ENCODE measurements around the gene ARHGAP26. TPM values are rescaled to one million over a fixed set of nuclear protein-coding genes. Genes with fewer than 3 reads are reported as not detected.
A peak's percentile ranks its signal among the peaks of the same experiment; 100 is the strongest.

ARHGAP26 gene
- polyA plus RNA-seq, 3 donors = 26.5 to 56.8 (median 28.7) TPM

- Histone ChIP-seq H3K4me2 (replicated peaks; ENCODE audit: extremely low read depth, low read length, poor library complexity, severe bottlenecking) (peak overlapping the region; percentile 30), H3K27me3 (ENCODE audit: control insufficient read depth in 2 of 2, insufficient read depth in 2 of 2, low read length in 2 of 2) (no peaks in the 10 kb centered on the region), H2AFZ (ENCODE audit: insufficient read depth, low read depth, low read length, poor library complexity, severe bottlenecking) (no peak overlapping the region), H3K4me3 (replicated peaks in 1 of 3; ENCODE audit: low read depth in 2 of 3, low read length in 3 of 3) (peak overlapping the region in 1 of 3 experiments; percentile 35), H3K27ac (ENCODE audit: low read depth in 1 of 2, low read length in 2 of 2) (peak overlapping the region; percentile 64 to 80), H3K9me3 (replicated peaks in 1 of 2; ENCODE audit: control insufficient read depth in 1 of 2, insufficient read depth in 1 of 2, low read length in 2 of 2) (no peaks in the 10 kb centered on the region), H3K36me3 (replicated peaks in 1 of 2; ENCODE audit: control insufficient read depth in 1 of 2, insufficient read depth in 2 of 2, low read length in 2 of 2) (peaks cover 61 to 88% of the 10 kb centered on the region in 2 donors), H3K79me2 (ENCODE audit: insufficient read depth, low read length) (peaks cover 34% of the 10 kb centered on the region), H3K9ac (ENCODE audit: insufficient read depth, low read length, poor library complexity, severe bottlenecking) (no peak overlapping the region), H3K4me1 (ENCODE audit: control insufficient read depth in 1 of 2, insufficient read depth in 2 of 2, low read length in 2 of 2) (peaks cover 15 to 17% of the 10 kb centered on the region in 2 donors), H4K20me1 (ENCODE audit: insufficient read depth, low read length) (peaks cover 100% of the 10 kb centered on the region)
- H3K27me3 Mint-ChIP-seq (ENCODE audit: low read depth in 3 of 3) = peaks cover 0 to 2% (median 0%) of the 10 kb centered on the region in 3 donors
- H3K4me3 Mint-ChIP-seq = peak overlapping the region in 1 of 2 donors; percentile 21
- WGBS (ENCODE audit: insufficient coverage) = 7% methylated on average over 3 of the region's 8 CpGs
- intact Hi-C loops (cut with micrococcal nuclease) = loop anchor here in 1 of 2 donors (2.0 kb wide), 1 partner anchor 164 kb away; no protein-coding TSS in a partner anchor
- DNase-seq = peak; percentile 90 to 98 (median 97)
- peaks cover 23% of the 10 kb centered on the region for H3K4me1 Mint-ChIP-seq
- TF ChIP-seq CTCF (IDR thresholded peaks at IDR 0.05) = no peak
- peak overlapping the region; percentile 81 to 95 (median 93) for H3K27ac Mint-ChIP-seq
- H3K36me3 Mint-ChIP-seq = peaks cover 78 to 86% of the 10 kb centered on the region in 2 donors
- H3K9me3 Mint-ChIP-seq = peaks cover 0 to 1% (median 0%) of the 10 kb centered on the region in 7 donors
Observed at GRCh38 chr5:142881076-142881783, 111.1 kb downstream of the ARHGAP26 start.

- Mint-ChIP-seq H3K4me3 (no peak overlapping the region), H3K9me3 (peaks cover 0 to 1% (median 0%) of the 10 kb centered on the region in 7 donors), H3K36me3 (peaks cover 78 to 84% of the 10 kb centered on the region in 2 donors), H3K27me3 (ENCODE audit: low read depth in 3 of 3) (peaks cover 0 to 2% (median 0%) of the 10 kb centered on the region in 3 donors), H3K4me1 (peaks cover 23% of the 10 kb centered on the region), H3K27ac (peak overlapping the region; percentile 74 to 95 (median 93))
- peak overlapping the region; percentile 10 to 80 for H3K27ac ChIP-seq (ENCODE audit: low read depth in 1 of 2, low read length in 2 of 2)
- no CpG with 5 or more reads among the region's 3 CpGs for WGBS (ENCODE audit: insufficient coverage)
- TF ChIP-seq CTCF (IDR thresholded peaks at IDR 0.05) = no peak
- H3K27me3 ChIP-seq (ENCODE audit: control insufficient read depth in 2 of 2, insufficient read depth in 2 of 2, low read length in 2 of 2) = no peaks in the 10 kb centered on the region
- no peak overlapping the region for H3K4me3 ChIP-seq (replicated peaks in 1 of 3; ENCODE audit: low read depth in 2 of 3, low read length in 3 of 3)
- peaks cover 62 to 88% of the 10 kb centered on the region in 2 donors for H3K36me3 ChIP-seq (replicated peaks in 1 of 2; ENCODE audit: control insufficient read depth in 1 of 2, insufficient read depth in 2 of 2, low read length in 2 of 2)
- H2AFZ ChIP-seq (ENCODE audit: insufficient read depth, low read depth, low read length, poor library complexity, severe bottlenecking) = no peak overlapping the region
- H3K9ac ChIP-seq (ENCODE audit: insufficient read depth, low read length, poor library complexity, severe bottlenecking) = no peak overlapping the region
- H3K9me3 ChIP-seq (replicated peaks in 1 of 2; ENCODE audit: control insufficient read depth in 1 of 2, insufficient read depth in 1 of 2, low read length in 2 of 2) = no peaks in the 10 kb centered on the region
- peaks cover 15 to 17% of the 10 kb centered on the region in 2 donors for H3K4me1 ChIP-seq (ENCODE audit: control insufficient read depth in 1 of 2, insufficient read depth in 2 of 2, low read length in 2 of 2)
- no peak for DNase-seq
- H3K79me2 ChIP-seq (ENCODE audit: insufficient read depth, low read length) = peaks cover 29% of the 10 kb centered on the region
- intact Hi-C loops (cut with micrococcal nuclease) = loop anchor here in 1 of 2 donors (2.0 kb wide), 1 partner anchor 165 kb away; no protein-coding TSS in a partner anchor
- no peak overlapping the region for H3K4me2 ChIP-seq (replicated peaks; ENCODE audit: extremely low read depth, low read length, poor library complexity, severe bottlenecking)
- H4K20me1 ChIP-seq (ENCODE audit: insufficient read depth, low read length) = peaks cover 100% of the 10 kb centered on the region
Observed at GRCh38 chr5:142881784-142882126, 111.6 kb downstream of the ARHGAP26 start.
